Measurements from ENCODE around the gene CCDC102A.

- TF ChIP-seq SUZ12 (IDR thresholded peaks at IDR 0.05; ENCODE audit: extremely low read depth, insufficient read depth, insufficient read length) = no peak
- TF ChIP-seq YY1 (IDR thresholded peaks at IDR 0.05; ENCODE audit: insufficient read depth, insufficient read length) = no peak
- no peak for TF ChIP-seq ZNF274 (IDR thresholded peaks at IDR 0.05; ENCODE audit: low read depth, low read length)
These were observed 40.1 kb upstream of the CCDC102A start for GRCh38 chr16:57576429-57576870.

All from NT2/D1 (cell line).